ENCODE data around the gene TSACC.

TSACC gene

GRCh38 chr1:156391701-156392100, 53.4 kb downstream of the TSACC start:
- DNase-seq, result no peak

DNA sequence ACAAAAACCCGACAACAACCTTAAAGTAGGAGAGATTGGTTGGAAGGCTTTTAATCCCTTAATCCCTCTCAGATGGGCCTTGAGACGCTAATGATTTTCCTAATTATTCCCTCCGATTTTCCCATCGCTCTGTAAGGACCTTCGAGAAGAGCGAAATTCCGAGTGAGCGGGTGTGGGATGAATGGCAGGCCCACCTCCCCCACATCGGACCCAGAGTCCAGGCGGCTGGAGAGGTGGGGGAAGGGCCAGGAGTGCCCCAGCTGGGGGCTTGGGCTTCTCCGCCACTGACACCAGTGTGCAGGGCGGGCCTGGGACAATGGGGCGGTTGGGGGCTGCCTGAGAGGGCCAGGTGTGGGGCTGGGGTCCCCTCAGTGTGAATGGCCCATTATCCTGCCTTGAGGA, 54.1 kb downstream of the TSACC start:
- no peak for DNase-seq

- no peak for DNase-seq
Observed at GRCh38 chr1:156393095-156393494, 54.8 kb downstream of the TSACC start.

- DNase-seq, result peak in 1 of 56 donors; percentile 27
Observed at GRCh38 chr1:156394082-156394481, 55.8 kb downstream of the TSACC start.

GRCh38 chr1:156394835-156395461, 56.6 kb downstream of the TSACC start:
- DNase-seq, result no peak

Measured in nucleus accumbens (tissue), 56 donors.